HG02852 (cell line): ENCODE results near the gene VPS18.

ENCODE experiments used
- ATAC-seq: cut with Tn5 transposase; IDR thresholded peaks from one replicate; pipeline ENCODE4 v1.9.1; 2021; ENCODE audit warnings: mild to moderate bottlenecking, moderate library complexity; ENCODE audit not compliant: unreplicated experiment

VPS18 gene

DNA sequence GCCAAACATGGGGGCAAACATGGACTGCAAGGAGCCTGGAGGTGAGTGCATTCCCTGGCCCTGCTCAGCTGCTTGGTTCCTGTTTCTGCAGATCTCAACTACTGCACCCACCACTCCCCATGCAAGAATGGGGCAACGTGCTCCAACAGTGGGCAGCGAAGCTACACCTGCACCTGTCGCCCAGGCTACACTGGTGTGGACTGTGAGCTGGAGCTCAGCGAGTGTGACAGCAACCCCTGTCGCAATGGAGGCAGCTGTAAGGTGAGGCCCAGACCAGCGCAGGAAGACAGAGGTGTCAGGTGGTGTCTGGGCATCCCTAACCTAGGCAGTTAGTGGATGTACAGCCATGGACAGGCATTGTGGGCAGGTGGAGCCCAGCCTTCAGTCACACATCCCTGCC lies 40.2 kb downstream of the VPS18 start:
- no peak for ATAC-seq

DNA sequence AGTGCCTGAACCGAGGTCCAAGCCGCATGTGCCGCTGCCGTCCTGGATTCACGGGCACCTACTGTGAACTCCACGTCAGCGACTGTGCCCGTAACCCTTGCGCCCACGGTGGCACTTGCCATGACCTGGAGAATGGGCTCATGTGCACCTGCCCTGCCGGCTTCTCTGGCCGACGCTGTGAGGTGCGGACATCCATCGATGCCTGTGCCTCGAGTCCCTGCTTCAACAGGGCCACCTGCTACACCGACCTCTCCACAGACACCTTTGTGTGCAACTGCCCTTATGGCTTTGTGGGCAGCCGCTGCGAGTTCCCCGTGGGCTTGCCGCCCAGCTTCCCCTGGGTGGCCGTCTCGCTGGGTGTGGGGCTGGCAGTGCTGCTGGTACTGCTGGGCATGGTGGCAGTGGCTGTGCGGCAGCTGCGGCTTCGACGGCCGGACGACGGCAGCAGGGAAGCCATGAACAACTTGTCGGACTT lies 42.0 kb downstream of the VPS18 start:
- ATAC-seq: no peak

DNA sequence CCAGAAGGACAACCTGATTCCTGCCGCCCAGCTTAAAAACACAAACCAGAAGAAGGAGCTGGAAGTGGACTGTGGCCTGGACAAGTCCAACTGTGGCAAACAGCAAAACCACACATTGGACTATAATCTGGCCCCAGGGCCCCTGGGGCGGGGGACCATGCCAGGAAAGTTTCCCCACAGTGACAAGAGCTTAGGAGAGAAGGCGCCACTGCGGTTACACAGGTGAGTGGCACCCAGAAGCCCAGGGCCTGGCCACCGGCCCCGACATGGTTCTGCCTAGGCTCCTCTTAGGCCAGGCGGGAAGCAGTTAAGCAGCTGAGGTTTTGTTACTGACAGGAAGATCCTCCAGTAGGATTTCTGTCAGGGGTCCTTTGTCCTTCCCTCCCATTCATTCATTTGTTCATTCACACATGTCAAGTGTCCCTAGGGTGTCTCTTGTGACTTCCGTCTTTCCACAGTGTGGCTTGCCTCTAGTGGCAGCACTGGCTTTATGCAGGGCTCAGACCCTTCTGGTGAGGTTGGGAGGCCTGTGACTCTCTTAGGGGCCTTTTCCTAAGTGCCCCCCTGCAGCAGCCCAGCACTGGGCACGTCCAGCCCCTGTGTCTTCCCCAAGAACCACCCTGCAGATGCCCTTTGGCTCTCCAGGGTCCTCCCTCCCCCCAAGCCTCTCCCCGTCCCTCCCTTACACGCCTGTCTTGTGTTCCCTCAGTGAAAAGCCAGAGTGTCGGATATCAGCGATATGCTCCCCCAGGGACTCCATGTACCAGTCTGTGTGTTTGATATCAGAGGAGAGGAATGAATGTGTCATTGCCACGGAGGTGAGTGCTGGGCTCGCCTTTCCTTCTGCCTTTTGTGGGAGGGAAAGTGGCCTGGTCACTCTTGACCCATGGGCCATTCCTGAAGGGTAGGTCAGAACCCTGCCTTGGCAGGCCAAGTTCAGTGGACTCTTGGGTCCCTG lies 42.7 kb downstream of the VPS18 start:
- no peak for ATAC-seq

DNA sequence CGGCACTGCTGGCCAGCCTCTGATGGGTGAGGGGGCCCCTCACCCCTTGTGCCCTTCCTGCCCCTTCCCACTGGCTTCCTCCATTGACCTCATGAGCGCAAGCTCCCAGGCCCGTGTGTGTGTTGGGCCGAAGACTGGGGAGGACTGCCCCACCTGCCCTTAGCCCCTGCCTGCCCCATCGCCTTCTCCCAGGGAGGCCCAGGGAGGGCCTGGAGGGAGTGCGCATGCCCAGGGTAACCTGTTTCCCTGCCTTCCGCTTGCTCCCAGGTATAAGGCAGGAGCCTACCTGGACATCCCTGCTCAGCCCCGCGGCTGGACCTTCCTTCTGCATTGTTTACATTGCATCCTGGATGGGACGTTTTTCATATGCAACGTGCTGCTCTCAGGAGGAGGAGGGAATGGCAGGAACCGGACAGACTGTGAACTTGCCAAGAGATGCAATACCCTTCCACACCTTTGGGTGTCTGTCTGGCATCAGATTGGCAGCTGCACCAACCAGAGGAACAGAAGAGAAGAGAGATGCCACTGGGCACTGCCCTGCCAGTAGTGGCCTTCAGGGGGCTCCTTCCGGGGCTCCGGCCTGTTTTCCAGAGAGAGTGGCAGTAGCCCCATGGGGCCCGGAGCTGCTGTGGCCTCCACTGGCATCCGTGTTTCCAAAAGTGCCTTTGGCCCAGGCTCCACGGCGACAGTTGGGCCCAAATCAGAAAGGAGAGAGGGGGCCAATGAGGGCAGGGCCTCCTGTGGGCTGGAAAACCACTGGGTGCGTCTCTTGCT lies 43.7 kb downstream of the VPS18 start:
- no peak for ATAC-seq

DNA sequence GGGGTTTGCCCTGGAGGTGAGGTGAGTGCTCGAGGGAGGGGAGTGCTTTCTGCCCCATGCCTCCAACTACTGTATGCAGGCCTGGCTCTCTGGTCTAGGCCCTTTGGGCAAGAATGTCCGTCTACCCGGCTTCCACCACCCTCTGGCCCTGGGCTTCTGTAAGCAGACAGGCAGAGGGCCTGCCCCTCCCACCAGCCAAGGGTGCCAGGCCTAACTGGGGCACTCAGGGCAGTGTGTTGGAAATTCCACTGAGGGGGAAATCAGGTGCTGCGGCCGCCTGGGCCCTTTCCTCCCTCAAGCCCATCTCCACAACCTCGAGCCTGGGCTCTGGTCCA lies 44.3 kb downstream of the VPS18 start:
- ATAC-seq: no peak

DNA sequence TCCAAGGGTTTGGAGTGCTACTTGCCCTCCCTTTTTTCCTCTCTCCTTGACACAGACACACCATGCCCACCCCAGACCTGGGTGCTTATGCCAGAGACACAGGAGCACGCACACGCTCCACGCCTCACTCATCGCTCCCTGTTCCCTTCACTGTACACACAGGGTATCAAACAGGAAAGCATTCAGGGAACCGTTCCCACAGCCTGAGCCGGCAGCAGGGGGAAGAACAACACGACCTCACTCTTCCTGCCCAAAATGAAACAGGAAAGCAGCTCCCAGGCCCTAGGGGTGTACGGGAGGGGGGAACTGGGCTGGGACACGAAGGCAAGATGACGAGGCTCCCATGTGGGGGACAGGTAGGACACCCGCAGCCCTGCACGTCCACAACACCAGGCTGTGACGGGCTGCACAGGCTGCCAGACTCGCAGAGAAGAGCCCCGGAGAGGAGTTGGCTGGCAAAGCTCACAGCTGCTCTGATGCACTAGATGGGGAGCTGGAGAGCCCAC lies 46.1 kb downstream of the VPS18 start:
- no peak for ATAC-seq

DNA sequence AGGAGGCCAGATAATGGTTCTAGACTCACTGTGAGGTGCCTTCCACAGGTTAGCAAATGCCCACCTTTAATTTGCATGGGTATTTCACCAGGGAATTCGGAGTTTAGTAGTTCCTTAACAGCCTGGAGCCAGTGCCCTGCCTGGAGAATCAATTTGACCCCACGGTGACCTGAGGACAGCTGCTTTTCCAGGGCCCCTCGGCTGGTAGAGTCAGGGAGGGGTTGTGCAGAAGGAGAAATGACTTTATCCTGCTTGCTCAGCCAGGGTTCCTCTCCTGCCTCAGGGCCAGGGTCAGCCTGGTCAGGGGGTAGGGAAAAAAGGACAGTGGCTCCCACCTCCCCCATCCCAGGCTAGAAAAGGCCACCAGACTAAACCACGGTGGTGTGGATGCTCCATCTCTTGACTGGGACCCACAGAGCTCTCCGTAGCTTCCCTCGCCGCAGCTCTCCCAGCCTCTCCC lies 46.8 kb downstream of the VPS18 start:
- no peak for ATAC-seq

DNA sequence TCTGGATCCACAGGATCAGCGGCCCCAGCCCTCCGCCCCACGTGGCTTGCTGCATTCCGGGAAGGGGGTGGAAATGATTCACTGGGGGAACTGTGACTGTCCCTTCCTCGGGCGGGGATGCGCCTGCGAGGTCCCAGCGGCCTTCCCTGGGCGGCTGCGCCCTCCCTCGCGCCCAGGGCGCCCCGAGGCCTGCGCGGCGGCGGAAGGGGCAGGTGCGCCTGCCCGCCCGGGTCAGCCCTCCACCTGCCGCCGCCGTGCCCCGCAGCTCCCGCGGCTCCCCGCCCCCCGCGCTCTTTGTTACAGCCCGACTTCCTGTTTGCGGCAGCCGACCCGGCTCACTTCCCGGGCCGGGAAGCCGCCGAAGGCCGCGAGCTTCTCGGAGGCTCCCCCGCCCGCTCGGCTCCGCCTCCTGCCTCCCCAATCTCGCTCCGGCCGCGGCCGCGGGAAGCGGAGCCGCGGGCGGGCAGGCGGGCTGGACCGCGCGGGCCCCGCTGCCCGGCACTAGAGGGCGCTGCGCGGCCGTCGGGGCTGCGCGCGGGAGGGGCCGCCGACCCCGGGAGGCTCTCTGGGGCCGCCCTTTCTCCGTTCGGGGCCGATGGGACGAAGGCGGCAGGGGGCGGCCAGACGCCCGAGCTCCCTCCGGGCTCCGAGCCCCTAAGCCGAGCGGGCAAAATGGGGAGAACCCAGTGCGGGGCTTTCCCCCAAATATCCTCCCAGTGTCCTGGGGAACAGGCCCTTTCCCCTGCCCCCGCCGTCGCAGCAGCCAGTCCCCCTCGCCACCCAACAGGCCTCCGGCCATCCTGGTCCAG lies 47.5 kb downstream of the VPS18 start:
- peak; percentile 69 for ATAC-seq

DNA sequence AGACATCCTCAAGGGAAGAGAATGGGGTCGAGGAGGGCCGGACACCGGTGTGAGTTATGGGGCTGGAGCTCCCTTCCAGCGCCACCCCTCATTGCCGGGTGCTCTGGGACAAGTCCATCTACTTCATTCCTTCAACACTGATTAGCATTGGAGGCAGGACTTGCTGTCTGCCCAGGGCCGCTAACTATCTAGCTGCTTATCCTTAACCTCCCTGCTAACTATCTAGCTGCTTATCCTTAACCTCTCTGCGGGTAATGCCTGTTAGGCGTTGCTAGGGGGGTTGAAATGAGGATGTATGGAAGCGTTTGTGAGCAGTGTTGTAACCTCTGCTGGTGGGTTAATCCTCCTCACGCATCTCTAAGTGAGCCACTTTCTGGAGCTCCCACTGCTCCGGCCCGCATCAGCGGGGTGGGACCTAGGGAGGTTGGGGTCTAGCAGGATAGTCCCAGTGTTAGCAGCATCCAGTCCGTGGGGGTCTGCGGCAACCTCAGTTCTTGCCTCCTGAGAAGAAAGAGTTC lies 48.1 kb downstream of the VPS18 start:
- ATAC-seq: no peak

DNA sequence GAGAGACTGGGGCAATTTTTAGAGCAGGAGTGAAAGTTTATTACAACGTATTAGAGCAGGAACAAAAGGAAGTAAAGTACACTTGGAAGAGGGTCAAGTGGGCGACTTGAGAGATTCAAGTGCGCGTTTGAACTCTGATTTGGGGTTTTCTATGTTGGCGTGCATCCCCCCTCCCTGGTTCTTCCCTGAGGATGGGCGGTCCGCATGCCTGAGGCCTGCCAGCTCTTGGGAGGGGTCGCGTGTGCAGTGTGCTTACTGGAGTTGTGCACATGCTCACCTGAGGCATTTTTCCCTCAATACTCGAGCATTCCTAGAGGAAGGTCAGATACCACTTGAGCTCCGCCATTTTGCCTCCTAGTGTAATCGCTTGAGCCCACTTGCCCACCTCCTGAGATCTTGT lies 48.6 kb downstream of the VPS18 start:
- no peak for ATAC-seq

DNA sequence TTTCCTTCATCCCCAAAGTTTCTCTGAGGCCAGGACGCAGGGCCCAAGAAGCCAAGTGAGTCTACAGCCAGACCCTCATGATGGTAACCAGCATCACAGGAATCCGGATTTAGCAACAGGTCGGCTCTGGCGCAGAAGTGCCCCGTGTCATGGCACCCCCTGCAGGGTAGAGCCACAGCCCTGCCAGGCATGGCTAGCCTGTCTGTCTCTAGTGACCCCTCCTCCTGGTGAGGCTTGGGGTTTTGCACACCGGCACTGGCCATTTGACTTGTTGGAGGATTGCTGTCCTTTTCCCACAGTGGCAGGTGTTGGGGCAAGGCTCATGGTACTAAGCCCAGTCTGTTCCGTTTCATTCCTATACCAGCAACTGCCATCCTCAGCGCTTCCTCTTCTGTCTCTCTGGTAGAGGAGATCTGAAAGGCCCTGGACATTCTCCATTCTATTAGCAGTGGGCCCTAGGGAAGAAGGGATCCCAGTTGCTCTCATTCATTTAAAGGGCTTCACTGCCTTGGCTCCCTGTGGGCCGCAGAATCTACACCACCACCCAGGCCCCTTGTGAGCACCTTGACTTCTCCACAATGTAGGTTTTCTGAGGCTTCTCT lies 49.6 kb downstream of the VPS18 start:
- ATAC-seq: no peak

DNA sequence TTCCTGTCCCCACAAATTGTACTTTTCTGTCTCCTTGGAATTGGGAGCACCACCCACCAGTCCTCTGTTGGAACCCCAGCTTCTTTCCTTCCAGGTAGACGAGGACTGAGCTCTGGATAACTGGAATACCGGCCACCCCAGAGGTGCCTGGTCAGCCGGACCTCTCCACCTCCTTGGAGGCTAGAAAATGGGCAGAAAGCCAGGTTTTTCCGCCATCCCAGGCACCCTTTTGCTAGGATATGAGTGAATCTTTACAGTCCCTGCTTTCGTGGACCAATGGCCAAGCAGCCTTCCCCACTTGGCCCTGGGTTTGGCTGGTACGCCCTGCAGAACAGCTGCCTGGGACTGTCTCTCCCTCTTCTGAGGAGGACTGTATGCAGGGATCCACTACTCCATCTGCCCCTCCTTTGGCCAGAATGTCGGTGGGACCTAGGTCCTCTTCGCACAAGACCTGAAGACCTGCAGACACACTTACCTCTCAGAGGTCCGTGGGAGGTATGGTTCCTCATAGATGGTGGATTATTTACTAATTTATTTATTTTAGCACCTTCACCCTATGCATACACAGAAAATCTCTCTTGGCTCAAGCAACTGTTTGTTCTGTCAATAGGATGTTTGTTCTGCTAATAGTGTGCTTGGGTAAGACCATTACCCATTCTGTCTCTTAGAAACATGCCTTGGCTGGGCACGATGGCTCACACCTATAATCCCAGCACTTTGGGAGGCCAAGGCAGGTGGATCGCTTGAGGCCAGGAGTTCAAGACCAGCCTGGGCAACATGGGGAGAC lies 50.5 kb downstream of the VPS18 start:
- ATAC-seq: no peak

DNA sequence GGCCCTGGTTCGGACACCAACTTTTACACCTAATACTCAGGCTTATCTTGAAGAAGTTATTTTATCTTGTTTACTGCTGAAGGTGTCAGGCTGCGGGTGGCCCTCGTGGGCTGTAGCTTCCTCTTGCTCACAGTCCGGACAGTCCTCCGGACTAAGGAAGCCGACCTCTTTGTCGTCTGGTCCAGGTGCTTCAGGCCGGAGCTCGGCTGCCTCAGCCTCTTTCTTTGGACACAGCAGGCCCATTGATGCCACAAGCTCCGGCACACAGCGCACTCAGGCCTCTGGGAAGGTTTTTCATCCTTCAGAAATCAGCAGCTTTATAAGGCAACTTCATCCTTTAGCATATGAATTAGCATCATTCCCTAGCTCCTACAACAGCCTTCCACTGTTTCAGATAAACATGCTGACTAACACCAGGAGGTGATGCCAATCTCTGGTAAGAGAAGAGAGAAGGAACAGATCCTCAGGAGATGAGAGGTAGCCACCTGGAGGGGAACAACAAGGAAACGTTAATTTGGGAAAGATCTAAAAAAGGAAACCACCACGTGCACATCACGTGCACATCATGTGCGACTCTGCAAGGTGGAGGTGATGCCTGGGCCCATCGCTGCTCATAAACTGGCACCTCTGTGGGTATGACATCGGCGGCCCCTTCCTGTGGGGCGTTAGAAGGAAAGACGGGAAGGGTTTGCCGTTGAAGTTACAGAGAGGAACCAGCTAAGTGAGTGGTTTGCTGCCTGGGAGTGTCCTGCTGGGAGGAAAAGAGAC lies 54.6 kb downstream of the VPS18 start:
- ATAC-seq: no peak

DNA sequence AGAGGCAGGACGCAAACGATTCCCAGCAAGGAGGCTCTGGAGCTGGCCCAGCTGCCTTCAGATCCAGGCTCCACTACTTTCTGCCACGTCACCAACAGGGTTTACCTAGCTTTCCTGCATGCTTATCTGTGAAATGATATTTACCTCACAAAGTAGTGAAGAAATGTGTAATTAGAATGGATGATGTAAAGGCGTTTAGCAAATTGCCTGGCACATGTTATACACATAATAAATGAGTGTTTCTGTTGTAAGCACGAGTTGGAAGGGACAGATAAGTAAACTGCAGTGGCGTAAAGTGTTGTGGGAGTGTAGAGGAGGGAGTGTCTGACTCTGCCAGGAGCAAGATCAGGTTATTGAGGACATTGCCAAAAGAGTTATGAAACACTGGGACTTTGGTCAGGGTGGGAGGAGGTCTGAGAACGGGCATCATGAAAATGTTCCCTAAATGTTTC lies 55.5 kb downstream of the VPS18 start:
- no peak for ATAC-seq

DNA sequence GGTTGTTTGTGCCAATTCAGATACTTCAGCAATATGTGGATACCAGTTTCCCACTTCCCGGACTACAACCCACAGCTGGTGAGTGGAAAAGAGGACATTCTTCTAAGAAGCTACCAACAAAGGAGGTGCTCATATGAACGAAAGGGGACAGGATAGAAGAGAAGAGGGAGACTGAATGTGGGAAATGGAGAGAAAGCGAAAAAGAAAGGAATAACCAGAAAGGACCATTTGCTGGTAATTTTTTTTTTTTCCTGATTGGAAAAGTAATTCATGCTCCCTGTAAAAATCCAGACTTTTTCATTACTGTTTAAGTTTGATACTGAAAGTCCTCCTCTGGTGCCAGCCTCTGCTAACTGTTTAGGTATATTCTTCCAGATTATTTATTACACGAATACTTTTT lies 57.5 kb downstream of the VPS18 start:
- no peak for ATAC-seq

DNA sequence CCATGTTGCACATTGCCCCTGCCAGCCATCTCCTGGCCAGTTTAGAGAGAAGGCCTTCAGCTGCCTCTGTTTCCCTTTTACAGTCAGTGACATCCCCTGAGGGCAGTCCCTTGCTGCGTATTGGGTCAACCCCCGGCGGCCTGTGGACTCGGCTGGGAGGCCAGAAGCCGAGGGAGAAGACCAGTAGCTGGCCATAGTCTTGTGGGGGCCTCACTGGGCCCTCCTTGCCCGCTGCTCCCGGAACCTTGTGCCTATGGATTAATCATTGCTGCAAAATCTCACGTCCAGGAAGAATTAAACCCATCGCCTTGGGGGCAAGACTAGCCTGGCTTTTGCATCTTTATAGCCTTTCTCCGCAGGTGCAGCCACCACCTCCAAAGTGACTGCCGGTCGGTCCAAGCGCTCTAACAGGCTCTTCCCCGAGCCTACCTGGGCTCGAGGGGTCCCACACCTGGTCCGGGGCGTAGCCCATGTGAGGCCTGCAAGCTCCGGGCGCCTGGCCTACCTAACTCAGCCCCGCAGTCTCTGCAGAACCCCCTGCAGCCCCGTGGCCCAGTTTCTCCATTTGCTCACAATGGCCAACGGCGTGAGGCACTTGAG lies 58.2 kb downstream of the VPS18 start:
- ATAC-seq: no peak

DNA sequence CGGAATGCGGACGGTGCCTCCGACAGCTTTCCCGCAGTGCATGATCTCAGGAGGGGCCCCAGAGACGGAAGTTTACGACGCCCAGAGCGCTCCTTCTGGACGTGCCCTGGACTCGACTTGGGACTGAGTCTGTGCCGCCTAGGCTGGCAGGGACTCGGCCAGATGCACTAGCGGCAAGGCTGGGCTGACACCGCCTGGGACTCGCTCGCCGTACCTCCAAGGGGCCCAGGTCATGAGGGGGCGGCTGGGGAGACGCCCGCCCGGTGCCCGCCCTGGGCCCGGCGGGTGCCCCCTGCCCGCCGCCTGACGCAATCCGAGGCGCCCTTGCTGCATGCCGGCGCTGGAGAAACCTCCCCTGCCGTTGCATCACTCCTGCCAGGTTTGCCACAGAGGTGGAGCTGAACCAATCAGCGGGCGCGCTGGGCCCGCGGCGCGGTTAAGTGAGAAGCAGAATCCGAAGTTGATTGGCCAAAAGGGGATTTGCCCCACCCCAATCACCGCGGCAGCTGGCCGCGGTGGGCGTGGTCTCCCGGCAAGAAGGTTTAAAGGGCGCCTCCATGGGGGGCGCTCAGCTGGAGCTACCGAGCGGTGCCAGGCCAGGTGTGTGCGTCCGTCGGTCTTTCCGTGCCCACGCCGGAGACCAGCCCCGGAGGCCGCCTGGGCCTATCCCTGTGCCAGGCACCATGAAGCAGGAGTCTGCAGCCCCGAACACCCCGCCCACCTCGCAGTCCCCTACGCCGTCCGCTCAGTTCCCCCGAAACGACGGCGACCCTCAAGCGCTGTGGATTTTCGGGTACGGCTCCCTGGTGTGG lies 58.9 kb downstream of the VPS18 start, which contains the start of gene CHAC1:
Gene CHAC1, plus strand, starts transcription at position 571 of the 812 bp plus-strand sequence. Its CDS starts 113 bp downstream, at position 684.
- ATAC-seq: peak; percentile 97
